DMS114 treated with DMSO at 0.1 percent for 48 hours (cell line): ENCODE data around the gene DAO.

Experiments
- DNase-seq: peaks from one replicate; lab custom pipeline; 2025; ENCODE audit not compliant: unreplicated experiment; lab: John Stamatoyannopoulos, UW

Gene DAO

DNA sequence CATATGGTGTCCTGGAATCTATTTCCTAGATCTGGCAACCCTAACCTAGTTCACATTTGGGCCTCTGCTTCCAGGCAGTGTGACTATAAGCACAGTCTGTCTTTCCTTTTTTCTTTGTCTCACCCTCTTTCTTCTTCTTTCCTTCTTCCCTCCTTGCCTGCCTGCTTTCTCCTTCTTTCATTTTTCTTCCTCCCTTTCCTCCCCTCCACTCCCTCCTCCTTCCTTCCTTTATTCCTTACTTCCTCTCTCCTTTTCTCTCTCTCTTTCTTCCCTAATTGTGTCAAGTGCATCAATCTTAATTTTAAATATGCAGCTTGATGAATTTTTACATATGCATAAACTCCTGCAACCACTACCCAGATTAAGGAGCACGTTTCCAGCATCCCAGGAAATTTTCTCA lies 4.6 kb upstream of the DAO start:
- DNase-seq: no peak

- DNase-seq: no peak
Observed at GRCh38 chr12:108875682-108876361, 4.1 kb upstream of the DAO start.

- DNase-seq: no peak
Observed at GRCh38 chr12:108876550-108876949, 3.3 kb upstream of the DAO start.

DNA sequence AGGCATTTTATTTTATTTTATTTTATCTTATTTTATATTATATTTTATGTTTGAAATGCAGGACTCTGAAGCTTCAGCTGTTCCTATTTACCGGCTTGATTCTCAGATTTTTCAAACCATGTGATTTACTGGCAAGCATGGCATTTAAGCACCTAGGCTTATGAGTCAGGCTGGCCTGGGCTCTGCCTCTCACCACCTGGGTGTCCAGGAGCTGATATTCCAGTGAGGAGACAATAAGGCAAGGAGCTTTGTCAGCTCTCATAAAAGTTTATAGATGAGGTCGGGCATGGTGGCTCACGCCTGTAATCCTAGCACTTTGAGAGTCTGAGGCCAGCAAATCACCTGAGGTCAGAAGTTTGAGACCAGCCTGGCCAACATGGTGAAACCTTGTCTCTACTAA lies 2.1 kb downstream of the DAO start:
- DNase-seq: no peak

DNA sequence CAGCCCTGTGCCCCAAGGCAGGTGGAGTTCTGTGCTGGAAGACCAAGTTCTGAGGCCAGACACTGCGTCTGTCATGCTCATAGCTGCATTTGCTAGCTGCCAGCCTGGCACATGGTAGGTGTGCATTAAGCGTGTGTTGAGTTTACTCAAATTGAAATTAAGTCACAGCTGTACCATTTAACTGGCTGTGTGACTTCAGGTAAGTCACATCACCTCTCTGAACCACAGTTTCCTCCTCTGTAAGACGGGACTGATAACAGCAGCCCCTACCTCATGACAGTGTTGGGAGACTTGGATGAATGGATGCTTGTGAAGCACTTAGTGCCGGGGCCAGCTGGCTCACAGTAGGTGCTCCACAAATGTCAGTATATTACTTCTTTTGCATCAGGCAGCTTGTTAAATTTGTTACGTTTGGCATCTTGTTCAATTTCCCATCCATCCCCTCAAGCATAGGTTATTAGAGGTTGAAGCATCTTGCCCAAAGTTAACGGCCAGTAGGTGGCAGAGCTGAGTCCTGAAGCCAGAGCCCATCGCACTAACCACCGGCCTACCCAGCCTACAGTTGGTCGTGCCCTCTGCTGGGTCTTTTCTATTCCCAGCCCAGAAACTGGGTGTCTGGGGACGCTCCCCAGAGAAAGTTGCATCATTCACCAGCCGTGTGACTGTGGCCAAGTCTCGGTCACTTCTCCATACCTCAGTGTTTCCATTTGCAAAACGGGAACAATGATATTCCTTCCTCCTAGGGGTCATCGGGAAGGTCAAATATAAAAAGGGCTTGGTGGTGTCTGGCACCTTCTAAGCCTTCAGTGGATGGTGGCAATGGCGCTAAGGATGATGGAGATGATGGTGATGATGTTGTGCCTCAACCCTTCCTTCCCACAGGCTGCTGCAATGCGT lies 4.5 kb downstream of the DAO start:
- DNase-seq: no peak

- DNase-seq: no peak
Observed at GRCh38 chr12:108886873-108887629, 7.2 kb downstream of the DAO start.

- no peak for DNase-seq
Observed at GRCh38 chr12:108888031-108888430, 8.1 kb downstream of the DAO start.

DNA sequence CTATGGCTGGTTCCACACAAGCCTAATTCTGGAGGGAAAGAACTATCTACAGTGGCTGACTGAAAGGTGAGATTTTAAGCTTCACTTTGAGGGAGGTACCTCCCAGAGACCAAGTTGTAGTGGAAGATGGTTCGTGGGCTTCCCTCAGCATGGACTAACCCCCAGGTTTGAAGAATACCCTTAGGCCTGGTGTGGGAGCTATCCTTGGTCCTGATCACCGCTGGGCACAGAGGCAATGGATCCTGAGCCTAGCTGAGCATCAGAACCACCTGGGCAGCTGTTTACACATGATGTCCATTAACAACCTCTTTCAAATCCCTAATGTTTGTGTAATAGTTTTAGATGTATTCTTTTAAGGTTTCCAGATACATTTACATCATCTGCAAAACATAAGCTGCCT lies 10.3 kb downstream of the DAO start:
- DNase-seq: no peak

DNA sequence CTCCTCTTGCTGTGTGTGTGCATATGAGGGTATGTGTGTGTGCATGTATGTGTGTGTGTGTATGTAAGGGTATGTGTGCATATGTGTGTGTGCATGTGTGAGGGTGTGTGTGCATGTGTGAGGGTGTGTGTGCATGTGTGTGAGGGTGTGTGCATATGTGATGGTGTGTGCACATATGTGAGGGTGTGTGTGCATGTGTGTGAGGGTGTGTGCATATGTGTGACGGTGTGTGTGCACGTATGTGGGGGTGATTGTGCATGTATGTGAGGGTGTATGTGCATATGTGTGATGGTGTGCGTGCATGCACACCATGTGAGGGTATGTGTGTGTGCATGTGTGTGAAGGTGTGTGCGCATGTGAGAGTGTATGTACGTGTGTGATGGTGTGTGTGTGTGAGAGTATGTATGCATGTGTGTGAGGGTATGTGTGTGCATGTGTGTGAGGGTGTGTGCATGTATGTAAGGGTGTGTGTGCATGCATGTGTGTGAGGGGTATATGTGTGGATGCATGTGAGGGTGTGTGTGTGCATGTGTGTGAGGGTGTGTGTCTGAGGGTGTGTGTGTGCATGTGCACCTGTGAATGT lies 15.4 kb downstream of the DAO start:
- no peak for DNase-seq

DNA sequence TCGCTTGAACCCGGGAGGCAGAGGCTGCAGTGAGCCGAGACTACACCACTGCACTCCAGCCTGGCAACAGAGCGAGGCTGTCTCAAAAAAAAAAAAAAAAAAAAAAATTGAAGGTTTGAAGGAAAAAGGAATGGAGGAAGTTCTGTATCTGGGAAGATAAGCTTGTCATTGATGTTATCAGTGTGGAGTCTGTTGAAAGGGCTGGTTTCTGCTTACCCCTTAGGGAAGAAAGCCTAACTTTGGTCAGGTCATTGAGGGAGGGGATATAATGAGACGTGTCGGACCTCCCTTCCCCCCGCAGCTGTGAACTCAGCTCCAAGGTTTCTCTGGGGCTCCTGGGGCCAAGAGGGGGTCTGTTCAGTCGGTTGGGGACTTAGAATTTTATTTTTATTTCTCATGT lies 16.4 kb downstream of the DAO start:
- DNase-seq: no peak

GRCh38 chr12:108896817-108897216 lies 16.9 kb downstream of the DAO start:
- DNase-seq: no peak

- DNase-seq: no peak
Observed at GRCh38 chr12:108899145-108899544, 19.3 kb downstream of the DAO start.

- DNase-seq: no peak
Observed at GRCh38 chr12:108905725-108906124, 25.8 kb downstream of the DAO start.

- DNase-seq: no peak
Observed at GRCh38 chr12:108906971-108907370, 27.1 kb downstream of the DAO start.

GRCh38 chr12:108907839-108908351 lies 28.0 kb downstream of the DAO start:
- DNase-seq: no peak

DNA sequence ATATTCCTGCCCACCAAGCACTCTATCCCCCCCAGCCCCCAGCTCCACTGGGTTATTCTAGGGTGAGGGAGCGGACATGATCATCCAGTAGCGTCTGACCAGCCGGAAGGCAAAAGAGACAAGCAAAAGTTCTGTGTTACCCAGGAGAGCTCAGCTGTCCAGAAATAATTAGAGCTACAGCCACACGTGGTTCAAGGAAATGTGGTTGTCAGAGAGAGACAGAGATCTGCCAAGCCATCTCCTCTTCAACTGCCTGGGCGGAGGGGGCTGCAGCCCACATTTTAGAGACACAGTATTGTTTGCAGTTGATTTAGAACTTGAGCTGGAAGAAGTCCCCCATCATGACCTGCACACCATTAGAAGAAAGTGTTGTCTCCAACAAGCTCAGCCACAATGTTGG lies 30.4 kb downstream of the DAO start:
- no peak for DNase-seq

DNA sequence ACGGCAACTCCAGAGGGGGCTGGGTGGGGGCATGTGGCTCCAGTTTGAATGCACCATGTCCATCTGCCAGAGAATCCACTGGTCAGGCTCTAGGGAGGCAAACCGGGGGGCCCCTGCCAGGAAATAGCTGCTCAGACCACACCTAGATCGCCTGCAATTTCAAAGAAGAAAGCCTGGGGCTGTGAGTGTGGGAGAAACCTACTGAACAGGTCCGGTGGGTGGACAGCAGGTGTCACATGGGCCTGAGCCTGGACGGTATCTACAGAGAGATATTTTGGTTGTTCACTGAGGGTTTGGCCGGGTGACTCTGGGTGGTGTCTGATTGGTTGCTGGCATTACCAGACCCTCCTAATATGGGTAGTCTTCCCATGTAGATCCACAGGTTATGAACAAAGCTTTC lies 32.0 kb downstream of the DAO start:
- DNase-seq: no peak

GRCh38 chr12:108912361-108912760 lies 32.5 kb downstream of the DAO start:
- no peak for DNase-seq

- no peak for DNase-seq
Observed at GRCh38 chr12:108914121-108914531, 34.2 kb downstream of the DAO start.

DNA sequence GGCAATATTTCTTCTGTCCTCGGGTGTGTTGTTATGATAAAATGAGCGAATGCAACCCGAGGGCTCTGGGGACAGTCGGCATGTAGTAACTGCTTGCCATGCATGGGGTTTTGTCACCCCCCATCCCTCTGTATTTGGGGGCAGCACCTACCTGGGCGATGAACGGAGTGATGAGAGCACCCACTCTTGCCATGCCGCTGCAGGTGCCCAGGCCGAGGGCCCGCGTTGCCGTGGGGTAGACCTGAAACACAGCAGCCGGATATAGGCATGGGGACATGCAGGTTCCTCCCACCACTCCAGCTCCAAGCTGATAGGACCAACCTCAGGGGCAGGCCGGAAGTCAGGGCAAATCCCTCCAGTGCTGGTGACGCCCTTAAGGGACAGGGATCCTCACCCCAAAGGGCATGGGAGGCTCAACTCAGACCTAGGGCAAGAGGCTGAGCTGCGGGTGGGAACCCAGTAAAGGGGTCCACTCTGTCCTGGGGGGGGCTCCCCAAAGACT lies 35.8 kb downstream of the DAO start:
- no peak for DNase-seq

GRCh38 chr12:108916336-108916735 lies 36.4 kb downstream of the DAO start:
- DNase-seq: no peak
